Measurements from ENCODE around the gene IGF1R.

Gene IGF1R

DNA sequence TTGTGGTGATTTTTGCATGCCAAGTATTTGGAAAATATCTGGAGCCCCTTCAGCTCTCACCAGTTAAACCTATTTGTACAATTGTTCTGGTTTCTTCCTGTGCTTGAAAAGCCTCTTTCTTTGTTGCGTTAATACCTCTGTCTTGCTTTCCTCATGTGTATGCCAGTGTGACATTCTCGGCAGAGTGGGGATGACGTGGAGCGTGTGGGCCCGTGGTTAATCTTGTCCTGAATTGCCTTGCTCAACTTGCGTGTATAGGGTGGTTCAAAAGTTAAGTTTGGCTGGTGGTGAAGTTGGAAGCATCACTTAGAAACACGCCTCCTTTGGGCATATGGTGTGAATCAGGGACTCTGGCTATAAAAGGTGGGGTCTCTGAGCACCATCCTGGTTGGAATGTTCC, 67.1 kb downstream of the IGF1R start:
- no peak overlapping the region for H3K4me3 ChIP-seq (ENCODE audit: low read depth, low read length)
- peaks cover 43% of the 10 kb centered on the region for H3K4me1 ChIP-seq (ENCODE audit: control insufficient read depth, insufficient read depth, low read length)
- peaks cover 5% of the 10 kb centered on the region for H3K36me3 ChIP-seq (ENCODE audit: control insufficient read depth, insufficient read depth, low read length)
- H3K27me3 ChIP-seq (ENCODE audit: control insufficient read depth, insufficient read depth, low read length), result no peaks in the 10 kb centered on the region
- no peak overlapping the region for H3K9ac ChIP-seq (ENCODE audit: low read depth, low read length)
- no peaks in the 10 kb centered on the region for H3K9me3 ChIP-seq (ENCODE audit: control insufficient read depth, insufficient read depth, low read length)

DNA sequence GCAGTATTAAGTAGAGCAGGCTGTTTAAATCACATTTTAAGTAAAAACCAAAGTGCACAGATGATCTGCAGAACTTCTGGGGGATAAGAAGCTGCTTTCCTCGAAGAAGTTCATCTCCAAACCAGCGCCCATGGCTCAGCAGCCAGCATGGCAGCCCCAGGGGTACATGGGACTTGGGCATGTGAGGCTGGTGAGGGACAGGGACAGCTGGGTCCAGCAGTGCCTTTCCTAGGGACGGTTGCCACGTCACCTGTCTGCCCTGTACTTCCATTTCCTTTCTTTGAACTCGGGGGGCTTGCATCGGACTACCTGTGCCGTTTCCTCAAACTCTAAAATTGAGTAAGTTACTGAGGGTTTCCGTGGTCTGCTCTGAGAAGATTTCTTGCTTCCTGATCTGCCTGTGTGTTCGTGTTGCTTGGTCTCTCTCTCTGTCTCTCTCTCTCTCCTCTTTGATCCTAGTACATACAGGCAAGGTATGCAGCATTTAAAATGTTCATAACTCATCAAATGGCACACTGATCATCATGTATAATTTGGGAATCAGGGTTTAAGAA, 67.6 kb downstream of the IGF1R start:
- Histone ChIP-seq H3K4me3 (ENCODE audit: low read depth, low read length) (no peak overlapping the region), H3K9me3 (ENCODE audit: control insufficient read depth, insufficient read depth, low read length) (no peaks in the 10 kb centered on the region), H3K36me3 (ENCODE audit: control insufficient read depth, insufficient read depth, low read length) (peaks cover 4% of the 10 kb centered on the region), H3K9ac (ENCODE audit: low read depth, low read length) (no peak overlapping the region), H3K27me3 (ENCODE audit: control insufficient read depth, insufficient read depth, low read length) (no peaks in the 10 kb centered on the region), H3K4me1 (ENCODE audit: control insufficient read depth, insufficient read depth, low read length) (peaks cover 48% of the 10 kb centered on the region)

DNA sequence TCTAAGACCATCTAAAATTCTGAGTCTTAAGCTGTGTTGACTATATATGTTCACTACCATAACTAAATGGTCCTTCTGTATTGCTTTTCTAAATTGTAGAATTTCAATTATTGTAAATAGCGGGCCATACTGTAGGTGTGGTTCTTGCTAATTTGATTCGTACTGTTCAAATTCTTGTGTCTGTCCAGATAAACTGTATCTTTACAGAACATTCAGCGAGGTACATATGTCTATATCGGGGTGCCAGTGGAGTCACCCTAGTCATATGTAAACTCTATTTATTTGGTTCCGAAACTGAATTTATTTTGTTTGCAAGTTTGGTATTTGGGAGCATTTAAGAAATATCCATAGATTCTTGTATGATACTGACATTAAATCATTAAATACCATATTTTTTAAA, 69.0 kb downstream of the IGF1R start:
- Histone ChIP-seq H3K9me3 (ENCODE audit: control insufficient read depth, insufficient read depth, low read length) (no peaks in the 10 kb centered on the region), H3K4me3 (ENCODE audit: low read depth, low read length) (no peak overlapping the region), H3K4me1 (ENCODE audit: control insufficient read depth, insufficient read depth, low read length) (peaks cover 52% of the 10 kb centered on the region), H3K27me3 (ENCODE audit: control insufficient read depth, insufficient read depth, low read length) (no peaks in the 10 kb centered on the region), H3K9ac (ENCODE audit: low read depth, low read length) (no peak overlapping the region), H3K36me3 (ENCODE audit: control insufficient read depth, insufficient read depth, low read length) (no peaks in the 10 kb centered on the region)

DNA sequence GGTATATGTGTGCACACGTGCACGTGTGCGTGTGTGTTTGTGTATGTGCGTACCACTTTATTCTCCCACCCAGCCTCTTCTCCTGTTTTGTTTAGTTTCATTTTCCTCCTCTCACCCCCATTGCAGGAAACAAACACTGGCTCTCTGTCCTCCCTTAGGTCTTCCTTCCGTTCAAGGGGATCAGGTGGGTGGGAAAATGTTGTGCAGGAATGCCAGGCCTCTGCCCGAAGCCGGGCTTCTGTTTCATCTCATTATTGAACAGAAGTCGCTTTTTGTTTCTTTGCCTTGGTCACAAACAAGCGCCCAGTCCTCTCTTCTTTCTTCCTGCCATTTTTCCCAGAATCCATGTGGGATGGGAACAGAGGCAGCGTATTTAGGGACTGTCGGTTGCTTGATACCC, 69.6 kb downstream of the IGF1R start:
- Histone ChIP-seq H3K27me3 (ENCODE audit: control insufficient read depth, insufficient read depth, low read length) (no peaks in the 10 kb centered on the region), H3K9ac (ENCODE audit: low read depth, low read length) (no peak overlapping the region), H3K4me3 (ENCODE audit: low read depth, low read length) (no peak overlapping the region), H3K36me3 (ENCODE audit: control insufficient read depth, insufficient read depth, low read length) (no peaks in the 10 kb centered on the region), H3K9me3 (ENCODE audit: control insufficient read depth, insufficient read depth, low read length) (no peaks in the 10 kb centered on the region), H3K4me1 (ENCODE audit: control insufficient read depth, insufficient read depth, low read length) (peaks cover 49% of the 10 kb centered on the region)

DNA sequence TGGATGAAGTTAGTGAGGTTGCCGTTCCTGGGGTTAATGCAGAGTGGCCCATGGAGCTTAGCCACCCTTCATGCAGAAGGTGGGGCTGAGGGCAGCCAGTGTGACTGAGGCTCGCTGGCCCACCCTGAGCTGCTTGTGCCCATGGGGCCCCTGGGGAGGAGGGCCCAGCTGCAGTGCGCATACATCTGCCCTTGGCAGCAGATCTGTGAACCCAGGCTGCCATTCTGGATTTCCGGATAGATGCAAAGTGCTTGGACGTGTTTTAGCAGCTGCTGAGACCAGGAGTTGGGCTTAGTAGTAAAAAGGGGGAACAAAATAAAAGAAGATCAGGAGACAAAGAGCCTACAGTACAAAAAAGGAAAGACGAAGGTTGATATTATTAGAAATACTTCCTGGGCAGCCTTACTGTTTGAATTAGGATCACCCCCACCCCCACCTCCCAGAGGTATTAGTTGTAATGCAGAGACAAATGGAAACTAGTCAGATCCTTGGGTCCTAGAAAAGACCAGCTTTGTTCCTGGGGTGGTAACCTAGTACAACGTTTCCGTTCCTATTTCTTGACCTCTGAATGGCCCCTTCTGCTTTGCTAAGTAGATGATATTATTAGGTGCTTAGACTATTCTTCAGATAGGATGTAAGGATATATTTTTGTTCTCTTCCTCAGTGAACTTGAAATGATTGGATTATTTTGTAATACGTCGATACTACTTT, 70.2 kb downstream of the IGF1R start:
- Histone ChIP-seq H3K4me1 (ENCODE audit: control insufficient read depth, insufficient read depth, low read length) (peaks cover 45% of the 10 kb centered on the region), H3K9ac (ENCODE audit: low read depth, low read length) (no peak overlapping the region), H3K4me3 (ENCODE audit: low read depth, low read length) (no peak overlapping the region), H3K9me3 (ENCODE audit: control insufficient read depth, insufficient read depth, low read length) (no peaks in the 10 kb centered on the region), H3K27me3 (ENCODE audit: control insufficient read depth, insufficient read depth, low read length) (no peaks in the 10 kb centered on the region), H3K36me3 (ENCODE audit: control insufficient read depth, insufficient read depth, low read length) (no peaks in the 10 kb centered on the region)

DNA sequence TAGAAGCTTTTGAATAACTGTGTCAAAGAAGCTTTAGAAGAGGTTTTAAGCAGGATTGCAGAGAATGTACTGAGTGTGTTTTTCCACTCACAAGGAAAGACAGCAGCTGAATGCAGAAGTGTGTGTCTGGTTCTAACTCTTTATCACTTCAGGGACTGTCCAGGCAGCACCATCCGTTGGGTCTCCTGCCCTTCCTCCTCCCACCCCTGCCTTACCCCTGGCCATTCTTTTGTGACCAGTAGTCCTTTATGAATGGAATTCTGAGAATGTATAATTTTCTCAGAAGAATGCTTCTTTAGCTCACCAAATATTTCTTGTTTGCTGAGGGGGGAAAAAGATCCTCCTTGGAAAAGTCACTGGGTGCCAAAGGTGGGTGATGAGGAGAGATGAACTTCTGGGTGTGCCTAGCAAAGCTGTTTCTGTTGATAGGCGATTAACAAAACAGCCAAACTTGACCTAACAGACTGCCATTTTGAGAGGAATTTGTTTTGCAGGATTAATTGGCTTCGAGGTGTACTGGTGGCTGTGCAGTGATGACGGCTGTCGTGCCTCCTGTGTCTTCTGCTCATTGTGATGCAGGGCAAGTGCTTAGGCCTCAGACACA, 70.9 kb downstream of the IGF1R start:
- Histone ChIP-seq H3K9me3 (ENCODE audit: control insufficient read depth, insufficient read depth, low read length) (no peaks in the 10 kb centered on the region), H3K27me3 (ENCODE audit: control insufficient read depth, insufficient read depth, low read length) (no peaks in the 10 kb centered on the region), H3K4me1 (ENCODE audit: control insufficient read depth, insufficient read depth, low read length) (peaks cover 41% of the 10 kb centered on the region), H3K36me3 (ENCODE audit: control insufficient read depth, insufficient read depth, low read length) (no peaks in the 10 kb centered on the region), H3K9ac (ENCODE audit: low read depth, low read length) (no peak overlapping the region), H3K4me3 (ENCODE audit: low read depth, low read length) (no peak overlapping the region)

DNA sequence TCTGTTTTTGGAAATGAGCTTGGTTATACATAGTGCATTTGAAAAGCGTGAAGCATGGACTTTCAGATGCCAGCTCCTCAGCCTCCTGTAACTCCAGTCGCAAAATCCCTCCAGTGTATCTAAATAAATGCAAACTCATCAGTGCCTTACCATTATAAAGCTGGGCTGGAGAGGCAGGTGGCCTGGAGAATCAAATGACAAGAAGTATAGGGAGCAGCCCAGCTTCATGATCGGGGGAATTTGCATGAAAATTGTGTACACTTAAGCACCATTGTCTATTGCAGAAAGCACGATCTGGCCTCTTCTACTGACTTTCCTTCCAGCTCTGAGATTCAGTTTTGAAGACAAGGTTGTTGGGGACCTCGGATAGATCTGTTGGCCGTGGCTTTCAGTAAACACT, 71.7 kb downstream of the IGF1R start:
- Histone ChIP-seq H3K9ac (ENCODE audit: low read depth, low read length) (no peak overlapping the region), H3K4me3 (ENCODE audit: low read depth, low read length) (no peak overlapping the region), H3K9me3 (ENCODE audit: control insufficient read depth, insufficient read depth, low read length) (no peaks in the 10 kb centered on the region), H3K4me1 (ENCODE audit: control insufficient read depth, insufficient read depth, low read length) (peaks cover 37% of the 10 kb centered on the region), H3K36me3 (ENCODE audit: control insufficient read depth, insufficient read depth, low read length) (no peaks in the 10 kb centered on the region), H3K27me3 (ENCODE audit: control insufficient read depth, insufficient read depth, low read length) (no peaks in the 10 kb centered on the region)

DNA sequence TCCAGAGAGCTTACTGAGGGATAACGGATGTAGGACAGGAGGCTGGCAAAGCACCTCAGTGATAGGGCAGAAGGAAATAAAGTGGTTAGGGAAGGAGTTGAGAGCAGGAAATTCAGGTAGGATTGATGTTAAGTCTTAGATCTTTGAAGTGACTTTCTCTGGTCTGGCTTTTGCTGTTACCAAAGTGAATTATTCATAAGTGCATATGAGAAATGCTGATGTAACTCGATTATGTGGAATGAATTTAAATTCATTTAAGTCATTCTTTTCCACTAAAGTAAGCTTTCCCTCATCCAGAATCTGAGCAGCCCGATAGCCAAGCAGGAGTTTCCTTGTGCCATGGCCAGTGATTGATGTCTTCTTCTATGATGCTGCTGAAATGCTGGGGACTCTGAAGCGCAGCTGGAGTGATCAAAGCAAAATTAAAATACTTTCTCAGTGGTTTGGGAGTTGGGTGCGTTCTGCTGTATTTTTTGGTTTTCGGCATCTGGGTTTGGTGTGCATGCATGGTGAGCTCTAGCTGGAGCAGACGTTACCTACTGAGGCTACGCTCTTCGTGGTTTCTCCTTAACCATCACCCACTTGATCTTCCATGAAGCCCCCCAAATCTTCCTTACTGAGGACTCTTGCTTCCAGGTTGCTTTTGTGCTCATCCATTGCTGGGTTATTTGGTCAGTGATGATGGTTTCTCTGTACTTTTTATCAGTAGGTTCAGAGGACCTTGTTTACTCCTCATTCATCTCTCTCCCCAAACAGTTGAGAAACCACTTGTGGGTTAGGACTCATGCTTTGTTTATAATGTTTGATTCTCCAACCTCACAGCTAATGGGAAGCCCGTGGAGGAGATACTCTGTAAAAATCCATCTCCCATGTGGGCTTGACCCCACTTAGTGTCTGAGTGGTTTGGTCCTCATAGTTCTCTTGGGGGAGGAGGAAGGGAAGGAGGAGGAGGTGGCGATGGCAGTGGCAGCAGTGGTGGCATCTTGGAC, 72.5 kb downstream of the IGF1R start:
- H3K4me1 ChIP-seq (ENCODE audit: control insufficient read depth, insufficient read depth, low read length), result peaks cover 37% of the 10 kb centered on the region
- H3K9me3 ChIP-seq (ENCODE audit: control insufficient read depth, insufficient read depth, low read length), result no peaks in the 10 kb centered on the region
- H3K4me3 ChIP-seq (ENCODE audit: low read depth, low read length), result no peak overlapping the region
- no peak overlapping the region for H3K9ac ChIP-seq (ENCODE audit: low read depth, low read length)
- no peaks in the 10 kb centered on the region for H3K36me3 ChIP-seq (ENCODE audit: control insufficient read depth, insufficient read depth, low read length)
- no peaks in the 10 kb centered on the region for H3K27me3 ChIP-seq (ENCODE audit: control insufficient read depth, insufficient read depth, low read length)

DNA sequence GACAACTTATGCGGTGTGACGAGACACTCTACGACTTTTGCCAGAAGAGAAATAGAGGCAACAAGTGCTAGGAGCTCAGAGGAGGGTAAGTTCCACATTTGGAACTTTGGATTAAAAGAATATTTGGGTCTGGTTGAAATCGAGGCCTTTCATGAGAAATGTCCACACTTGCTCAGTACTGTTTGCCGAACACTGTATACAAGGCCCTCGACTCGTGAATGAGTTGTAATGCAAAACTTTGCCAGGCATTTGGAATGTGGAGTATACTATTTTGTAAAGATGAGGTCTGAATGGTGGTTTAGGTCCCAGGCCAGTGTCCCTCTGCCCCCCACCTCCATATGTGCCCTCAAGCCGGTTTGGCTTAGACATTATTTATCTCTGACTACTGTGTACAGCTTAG, 73.9 kb downstream of the IGF1R start:
- no peak overlapping the region for H3K4me3 ChIP-seq (ENCODE audit: low read depth, low read length)
- no peak overlapping the region for H3K9ac ChIP-seq (ENCODE audit: low read depth, low read length)
- H3K4me1 ChIP-seq (ENCODE audit: control insufficient read depth, insufficient read depth, low read length), result peaks cover 40% of the 10 kb centered on the region
- H3K9me3 ChIP-seq (ENCODE audit: control insufficient read depth, insufficient read depth, low read length), result no peaks in the 10 kb centered on the region
- no peaks in the 10 kb centered on the region for H3K36me3 ChIP-seq (ENCODE audit: control insufficient read depth, insufficient read depth, low read length)
- H3K27me3 ChIP-seq (ENCODE audit: control insufficient read depth, insufficient read depth, low read length), result no peaks in the 10 kb centered on the region

DNA sequence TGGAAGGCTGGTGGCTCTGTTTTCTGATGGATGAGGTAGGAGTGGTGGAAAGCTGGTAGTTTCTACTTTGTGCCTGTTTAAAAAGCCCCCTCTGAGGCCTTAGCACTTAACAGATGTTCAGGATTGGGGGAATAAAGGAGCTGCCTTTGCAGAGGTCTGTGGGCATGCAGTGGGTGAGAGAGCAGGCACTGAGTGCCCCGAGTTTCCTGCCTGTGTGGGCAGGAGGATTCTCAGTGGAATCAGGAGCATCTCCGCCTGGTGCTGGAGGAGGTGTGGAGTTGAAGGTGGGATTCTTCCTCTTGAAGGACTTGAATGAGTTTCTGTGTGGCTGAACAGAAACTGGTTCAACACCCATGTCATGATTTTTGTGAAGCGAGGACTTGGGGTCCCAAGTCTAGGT, 74.3 kb downstream of the IGF1R start:
- no peaks in the 10 kb centered on the region for H3K27me3 ChIP-seq (ENCODE audit: control insufficient read depth, insufficient read depth, low read length)
- H3K4me1 ChIP-seq (ENCODE audit: control insufficient read depth, insufficient read depth, low read length), result peaks cover 41% of the 10 kb centered on the region
- H3K4me3 ChIP-seq (ENCODE audit: low read depth, low read length), result no peak overlapping the region
- H3K9ac ChIP-seq (ENCODE audit: low read depth, low read length), result no peak overlapping the region
- no peaks in the 10 kb centered on the region for H3K9me3 ChIP-seq (ENCODE audit: control insufficient read depth, insufficient read depth, low read length)
- H3K36me3 ChIP-seq (ENCODE audit: control insufficient read depth, insufficient read depth, low read length), result no peaks in the 10 kb centered on the region

DNA sequence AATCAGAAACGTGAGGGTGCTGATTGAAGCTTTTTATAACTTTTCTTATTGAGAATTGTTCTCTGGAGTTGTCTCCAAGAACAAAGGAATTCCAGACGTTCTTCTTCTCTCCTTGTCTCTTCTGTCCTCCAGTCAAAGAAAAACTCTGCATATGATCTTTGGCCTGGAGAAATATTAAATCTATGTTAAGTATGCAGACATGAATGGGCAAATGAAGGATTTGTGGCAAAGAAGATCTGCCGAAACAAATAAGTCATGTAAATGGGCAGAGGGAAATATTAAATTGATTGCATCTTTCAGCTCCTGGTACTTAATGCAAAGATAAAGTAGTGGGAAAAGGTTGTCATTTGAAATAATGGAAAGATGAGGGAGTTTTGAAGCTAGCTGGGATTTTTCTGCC, 74.9 kb downstream of the IGF1R start:
- no peaks in the 10 kb centered on the region for H3K36me3 ChIP-seq (ENCODE audit: control insufficient read depth, insufficient read depth, low read length)
- no peak overlapping the region for H3K9ac ChIP-seq (ENCODE audit: low read depth, low read length)
- no peaks in the 10 kb centered on the region for H3K9me3 ChIP-seq (ENCODE audit: control insufficient read depth, insufficient read depth, low read length)
- peaks cover 39% of the 10 kb centered on the region for H3K4me1 ChIP-seq (ENCODE audit: control insufficient read depth, insufficient read depth, low read length)
- no peaks in the 10 kb centered on the region for H3K27me3 ChIP-seq (ENCODE audit: control insufficient read depth, insufficient read depth, low read length)
- H3K4me3 ChIP-seq (ENCODE audit: low read depth, low read length), result no peak overlapping the region
